ENCODE data around the gene NXPE1. TPM values are rescaled to one million over a fixed set of nuclear protein-coding genes. Genes with fewer than 3 reads are reported as not detected.

Gene NXPE1
- total RNA-seq, 1 experiment from 2014 or later: not detected

DNA sequence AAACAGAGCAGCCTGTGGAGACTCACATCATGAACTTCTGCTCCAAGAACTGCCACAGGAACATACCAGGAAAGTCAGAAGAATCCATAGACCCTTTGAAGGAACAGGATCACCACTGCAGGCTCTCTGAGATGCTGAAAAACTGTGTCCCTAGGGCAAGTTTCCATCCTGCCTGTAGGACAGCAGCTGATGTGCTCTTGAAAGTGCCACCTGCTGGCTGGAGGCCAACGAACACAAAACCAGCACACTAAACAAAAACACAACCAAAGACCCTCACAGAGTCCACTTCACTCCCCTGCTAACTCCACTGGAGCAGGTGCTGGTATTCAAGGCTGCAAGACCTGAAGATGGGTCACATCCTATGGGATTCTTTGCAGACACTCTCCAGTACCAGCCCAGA, 12.0 kb upstream of the NXPE1 start (continued):
- TF ChIP-seq ZNF263 (CRISPR knock-in tag; IDR thresholded peaks at IDR 0.05; ENCODE audit: low read depth) (no peak), MYBL2 (CRISPR knock-in tag; IDR thresholded peaks at IDR 0.05) (no peak), CREB1 (CRISPR knock-in tag; IDR thresholded peaks at IDR 0.05) (no peak)
- TF ChIP-seq, protein P1, sequence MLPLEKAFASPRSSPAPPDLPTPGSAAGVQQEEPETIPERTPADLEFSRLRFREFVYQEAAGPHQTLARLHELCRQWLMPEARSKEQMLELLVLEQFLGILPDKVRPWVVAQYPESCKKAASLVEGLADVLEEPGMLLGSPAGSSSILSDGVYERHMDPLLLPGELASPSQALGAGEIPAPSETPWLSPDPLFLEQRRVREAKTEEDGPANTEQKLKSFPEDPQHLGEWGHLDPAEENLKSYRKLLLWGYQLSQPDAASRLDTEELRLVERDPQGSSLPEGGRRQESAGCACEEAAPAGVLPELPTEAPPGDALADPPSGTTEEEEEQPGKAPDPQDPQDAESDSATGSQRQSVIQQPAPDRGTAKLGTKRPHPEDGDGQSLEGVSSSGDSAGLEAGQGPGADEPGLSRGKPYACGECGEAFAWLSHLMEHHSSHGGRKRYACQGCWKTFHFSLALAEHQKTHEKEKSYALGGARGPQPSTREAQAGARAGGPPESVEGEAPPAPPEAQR (CRISPR knock-in tag; IDR thresholded peaks at IDR 0.05): no peak

GRCh38 chr11:114569801-114570200, 10.1 kb upstream of the NXPE1 start:
- Mint-ChIP-seq H3K36me3 (peaks cover 9% of the 10 kb centered on the region; the same call in 1 of the 2 replicates), H3K27me3 (ENCODE audit: low read depth) (0 out of 2 replicates have a peak, but pooled peaks cover 3% of the 10 kb centered on the region), H3K9me3 (peaks cover 23% of the 10 kb centered on the region), H3K4me1 (peaks cover 33% of the 10 kb centered on the region), H3K27ac (no peak overlapping the region), H3K4me3 (no peak overlapping the region)
- CTCF ChIA-PET: interaction anchor here (1.7 kb wide), 1 partner anchor 221 kb away, joined by 4 read pairs; no protein-coding TSS in a partner anchor
- POLR2A ChIA-PET: no interaction called here
- DNase-seq (ENCODE audit: low spot score): no peak
- no peak for ATAC-seq
- TF ChIP-seq, protein P1 (CRISPR knock-in tag; IDR thresholded peaks at IDR 0.05): no peak
- TF ChIP-seq, protein P2, sequence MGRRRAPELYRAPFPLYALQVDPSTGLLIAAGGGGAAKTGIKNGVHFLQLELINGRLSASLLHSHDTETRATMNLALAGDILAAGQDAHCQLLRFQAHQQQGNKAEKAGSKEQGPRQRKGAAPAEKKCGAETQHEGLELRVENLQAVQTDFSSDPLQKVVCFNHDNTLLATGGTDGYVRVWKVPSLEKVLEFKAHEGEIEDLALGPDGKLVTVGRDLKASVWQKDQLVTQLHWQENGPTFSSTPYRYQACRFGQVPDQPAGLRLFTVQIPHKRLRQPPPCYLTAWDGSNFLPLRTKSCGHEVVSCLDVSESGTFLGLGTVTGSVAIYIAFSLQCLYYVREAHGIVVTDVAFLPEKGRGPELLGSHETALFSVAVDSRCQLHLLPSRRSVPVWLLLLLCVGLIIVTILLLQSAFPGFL (CRISPR knock-in tag; IDR thresholded peaks at IDR 0.05; ENCODE audit: borderline replicate concordance): no peak
- TF ChIP-seq ZNF219 (CRISPR knock-in tag; IDR thresholded peaks at IDR 0.05; ENCODE audit: borderline replicate concordance): no peak
- TF ChIP-seq CBFB (CRISPR knock-in tag; IDR thresholded peaks at IDR 0.05; ENCODE audit: low read depth): no peak
- TF ChIP-seq, protein P3, sequence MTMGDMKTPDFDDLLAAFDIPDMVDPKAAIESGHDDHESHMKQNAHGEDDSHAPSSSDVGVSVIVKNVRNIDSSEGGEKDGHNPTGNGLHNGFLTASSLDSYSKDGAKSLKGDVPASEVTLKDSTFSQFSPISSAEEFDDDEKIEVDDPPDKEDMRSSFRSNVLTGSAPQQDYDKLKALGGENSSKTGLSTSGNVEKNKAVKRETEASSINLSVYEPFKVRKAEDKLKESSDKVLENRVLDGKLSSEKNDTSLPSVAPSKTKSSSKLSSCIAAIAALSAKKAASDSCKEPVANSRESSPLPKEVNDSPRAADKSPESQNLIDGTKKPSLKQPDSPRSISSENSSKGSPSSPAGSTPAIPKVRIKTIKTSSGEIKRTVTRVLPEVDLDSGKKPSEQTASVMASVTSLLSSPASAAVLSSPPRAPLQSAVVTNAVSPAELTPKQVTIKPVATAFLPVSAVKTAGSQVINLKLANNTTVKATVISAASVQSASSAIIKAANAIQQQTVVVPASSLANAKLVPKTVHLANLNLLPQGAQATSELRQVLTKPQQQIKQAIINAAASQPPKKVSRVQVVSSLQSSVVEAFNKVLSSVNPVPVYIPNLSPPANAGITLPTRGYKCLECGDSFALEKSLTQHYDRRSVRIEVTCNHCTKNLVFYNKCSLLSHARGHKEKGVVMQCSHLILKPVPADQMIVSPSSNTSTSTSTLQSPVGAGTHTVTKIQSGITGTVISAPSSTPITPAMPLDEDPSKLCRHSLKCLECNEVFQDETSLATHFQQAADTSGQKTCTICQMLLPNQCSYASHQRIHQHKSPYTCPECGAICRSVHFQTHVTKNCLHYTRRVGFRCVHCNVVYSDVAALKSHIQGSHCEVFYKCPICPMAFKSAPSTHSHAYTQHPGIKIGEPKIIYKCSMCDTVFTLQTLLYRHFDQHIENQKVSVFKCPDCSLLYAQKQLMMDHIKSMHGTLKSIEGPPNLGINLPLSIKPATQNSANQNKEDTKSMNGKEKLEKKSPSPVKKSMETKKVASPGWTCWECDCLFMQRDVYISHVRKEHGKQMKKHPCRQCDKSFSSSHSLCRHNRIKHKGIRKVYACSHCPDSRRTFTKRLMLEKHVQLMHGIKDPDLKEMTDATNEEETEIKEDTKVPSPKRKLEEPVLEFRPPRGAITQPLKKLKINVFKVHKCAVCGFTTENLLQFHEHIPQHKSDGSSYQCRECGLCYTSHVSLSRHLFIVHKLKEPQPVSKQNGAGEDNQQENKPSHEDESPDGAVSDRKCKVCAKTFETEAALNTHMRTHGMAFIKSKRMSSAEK (CRISPR knock-in tag; IDR thresholded peaks at IDR 0.05; ENCODE audit: borderline replicate concordance): no peak
- TF ChIP-seq ATF1 (CRISPR knock-in tag; IDR thresholded peaks at IDR 0.05): no peak
- TF ChIP-seq, protein P4, sequence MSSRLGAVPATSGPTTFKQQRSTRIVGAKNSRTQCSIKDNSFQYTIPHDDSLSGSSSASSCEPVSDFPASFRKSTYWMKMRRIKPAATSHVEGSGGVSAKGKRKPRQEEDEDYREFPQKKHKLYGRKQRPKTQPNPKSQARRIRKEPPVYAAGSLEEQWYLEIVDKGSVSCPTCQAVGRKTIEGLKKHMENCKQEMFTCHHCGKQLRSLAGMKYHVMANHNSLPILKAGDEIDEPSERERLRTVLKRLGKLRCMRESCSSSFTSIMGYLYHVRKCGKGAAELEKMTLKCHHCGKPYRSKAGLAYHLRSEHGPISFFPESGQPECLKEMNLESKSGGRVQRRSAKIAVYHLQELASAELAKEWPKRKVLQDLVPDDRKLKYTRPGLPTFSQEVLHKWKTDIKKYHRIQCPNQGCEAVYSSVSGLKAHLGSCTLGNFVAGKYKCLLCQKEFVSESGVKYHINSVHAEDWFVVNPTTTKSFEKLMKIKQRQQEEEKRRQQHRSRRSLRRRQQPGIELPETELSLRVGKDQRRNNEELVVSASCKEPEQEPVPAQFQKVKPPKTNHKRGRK (CRISPR knock-in tag; IDR thresholded peaks at IDR 0.05; ENCODE audit: borderline replicate concordance): no peak
- no peak for TF ChIP-seq NR2C2 (CRISPR knock-in tag; IDR thresholded peaks at IDR 0.05)
- no peak for TF ChIP-seq KAT7 (CRISPR knock-in tag; IDR thresholded peaks at IDR 0.05; ENCODE audit: borderline replicate concordance)
- TF ChIP-seq PRRX2 (CRISPR knock-in tag; IDR thresholded peaks at IDR 0.05): no peak
- no peak for TF ChIP-seq TEAD4 (CRISPR knock-in tag; IDR thresholded peaks at IDR 0.05)
- TF ChIP-seq AR (CRISPR knock-in tag; IDR thresholded peaks at IDR 0.05): no peak
- no peak for TF ChIP-seq MAX (CRISPR knock-in tag; IDR thresholded peaks at IDR 0.05)
- TF ChIP-seq ZNF263 (CRISPR knock-in tag; IDR thresholded peaks at IDR 0.05; ENCODE audit: low read depth): no peak
- TF ChIP-seq, protein P5, sequence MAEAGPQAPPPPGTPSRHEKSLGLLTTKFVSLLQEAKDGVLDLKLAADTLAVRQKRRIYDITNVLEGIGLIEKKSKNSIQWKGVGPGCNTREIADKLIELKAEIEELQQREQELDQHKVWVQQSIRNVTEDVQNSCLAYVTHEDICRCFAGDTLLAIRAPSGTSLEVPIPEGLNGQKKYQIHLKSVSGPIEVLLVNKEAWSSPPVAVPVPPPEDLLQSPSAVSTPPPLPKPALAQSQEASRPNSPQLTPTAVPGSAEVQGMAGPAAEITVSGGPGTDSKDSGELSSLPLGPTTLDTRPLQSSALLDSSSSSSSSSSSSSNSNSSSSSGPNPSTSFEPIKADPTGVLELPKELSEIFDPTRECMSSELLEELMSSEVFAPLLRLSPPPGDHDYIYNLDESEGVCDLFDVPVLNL (CRISPR knock-in tag; IDR thresholded peaks at IDR 0.05; ENCODE audit: borderline replicate concordance, low read depth): no peak
- TF ChIP-seq MXD4 (CRISPR knock-in tag; IDR thresholded peaks at IDR 0.05; ENCODE audit: borderline replicate concordance): no peak
